T-helper 2 cell treated with Interferon-gamma antibody and Interleukin-4, amounts not matched to agents 5 μg/mL and 100 μg/mL, for 36 hours (primary cell): ENCODE data around the gene ARHGDIB.
A peak's percentile ranks its signal among the peaks of the same experiment; 100 is the strongest.

Experiments used
- DNase-seq: peaks from one replicate; pipeline ENCODE4 v3.0.0; 2021; ENCODE audit warnings: low spot score
- H3K27ac Mint-ChIP-seq: one replicate; pipeline ENCODE4 v1.8.0; 2021; ENCODE audit warnings: mild to moderate bottlenecking, mixed read lengths
- H3K27me3 Mint-ChIP-seq: one replicate; pipeline ENCODE4 v1.8.0; 2021; ENCODE audit warnings: low read depth, mixed read lengths
- H3K36me3 Mint-ChIP-seq: one replicate; pipeline ENCODE4 v1.8.0; 2021; ENCODE audit warnings: low read depth, mixed read lengths
- H3K4me1 Mint-ChIP-seq: one replicate; pipeline ENCODE4 v1.8.0; 2021; ENCODE audit warnings: low read depth, mixed read lengths
- H3K4me3 Mint-ChIP-seq: one replicate; pipeline ENCODE4 v1.8.0; 2022; ENCODE audit warnings: mild to moderate bottlenecking, moderate library complexity, mixed read lengths
- H3K9me3 Mint-ChIP-seq: one replicate; pipeline ENCODE4 v1.8.0; 2021; ENCODE audit warnings: mixed read lengths

The ARHGDIB gene

DNA sequence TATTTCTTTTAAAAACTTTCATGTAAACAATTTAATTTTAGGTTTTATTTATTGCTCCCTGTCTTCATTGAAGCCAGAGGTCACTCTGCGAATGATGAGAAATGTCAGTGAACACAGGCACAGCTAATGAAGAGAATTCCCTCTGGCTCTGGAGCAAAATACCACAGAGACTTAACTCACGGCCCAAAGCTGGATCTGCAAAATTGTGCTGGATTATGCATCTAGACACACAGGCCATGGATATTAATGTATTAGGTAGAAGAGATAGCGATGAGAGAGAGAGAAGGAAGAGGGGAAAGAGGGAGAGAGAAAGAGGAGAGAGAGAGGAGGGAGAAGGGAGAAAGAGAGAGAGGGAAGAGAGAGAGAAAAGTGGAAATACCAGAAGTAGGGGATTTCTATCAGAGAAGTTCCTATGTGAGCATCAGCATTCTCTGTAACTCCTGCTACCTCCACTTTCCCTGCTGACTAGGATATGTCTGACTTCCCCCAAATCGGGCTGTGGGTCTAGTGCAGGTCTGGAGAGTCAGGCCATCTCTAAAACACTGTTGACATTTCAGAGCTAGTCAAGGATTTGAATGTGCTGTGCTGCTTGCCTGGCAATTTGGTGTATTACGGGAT is 3.7 kb downstream of the ARHGDIB start:
- DNase-seq = no peak
- no peaks in the 10 kb centered on the region for H3K27me3 Mint-ChIP-seq
- peak overlapping the region; percentile 99 for H3K4me3 Mint-ChIP-seq
- peaks cover 40% of the 10 kb centered on the region for H3K4me1 Mint-ChIP-seq
- H3K27ac Mint-ChIP-seq = peak overlapping the region; percentile 99
- no peaks in the 10 kb centered on the region for H3K9me3 Mint-ChIP-seq
- H3K36me3 Mint-ChIP-seq = peaks cover 76% of the 10 kb centered on the region

DNA sequence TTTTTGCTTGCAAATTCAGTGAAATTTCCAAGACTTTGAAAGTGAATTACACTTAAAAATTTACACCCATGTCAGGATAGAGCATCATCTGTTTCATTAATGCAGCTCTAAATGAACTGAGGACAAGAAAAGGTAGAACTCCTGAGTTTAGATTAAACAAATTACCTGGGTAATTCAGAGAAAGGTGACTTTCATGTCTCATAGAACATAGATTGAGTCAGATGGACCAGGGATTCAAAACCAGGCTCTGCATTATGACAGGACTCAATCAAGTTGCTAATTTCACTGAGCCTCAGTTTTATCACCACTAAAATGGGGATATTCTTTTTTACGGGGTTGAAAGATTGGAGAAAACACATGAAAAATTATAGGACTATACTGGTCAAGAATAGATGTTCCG is 4.5 kb downstream of the ARHGDIB start:
- Mint-ChIP-seq H3K4me1 (peaks cover 46% of the 10 kb centered on the region), H3K36me3 (peaks cover 81% of the 10 kb centered on the region), H3K27ac (peak overlapping the region; percentile 78), H3K27me3 (no peaks in the 10 kb centered on the region), H3K4me3 (peak overlapping the region; percentile 99), H3K9me3 (no peaks in the 10 kb centered on the region)
- no peak for DNase-seq

DNA sequence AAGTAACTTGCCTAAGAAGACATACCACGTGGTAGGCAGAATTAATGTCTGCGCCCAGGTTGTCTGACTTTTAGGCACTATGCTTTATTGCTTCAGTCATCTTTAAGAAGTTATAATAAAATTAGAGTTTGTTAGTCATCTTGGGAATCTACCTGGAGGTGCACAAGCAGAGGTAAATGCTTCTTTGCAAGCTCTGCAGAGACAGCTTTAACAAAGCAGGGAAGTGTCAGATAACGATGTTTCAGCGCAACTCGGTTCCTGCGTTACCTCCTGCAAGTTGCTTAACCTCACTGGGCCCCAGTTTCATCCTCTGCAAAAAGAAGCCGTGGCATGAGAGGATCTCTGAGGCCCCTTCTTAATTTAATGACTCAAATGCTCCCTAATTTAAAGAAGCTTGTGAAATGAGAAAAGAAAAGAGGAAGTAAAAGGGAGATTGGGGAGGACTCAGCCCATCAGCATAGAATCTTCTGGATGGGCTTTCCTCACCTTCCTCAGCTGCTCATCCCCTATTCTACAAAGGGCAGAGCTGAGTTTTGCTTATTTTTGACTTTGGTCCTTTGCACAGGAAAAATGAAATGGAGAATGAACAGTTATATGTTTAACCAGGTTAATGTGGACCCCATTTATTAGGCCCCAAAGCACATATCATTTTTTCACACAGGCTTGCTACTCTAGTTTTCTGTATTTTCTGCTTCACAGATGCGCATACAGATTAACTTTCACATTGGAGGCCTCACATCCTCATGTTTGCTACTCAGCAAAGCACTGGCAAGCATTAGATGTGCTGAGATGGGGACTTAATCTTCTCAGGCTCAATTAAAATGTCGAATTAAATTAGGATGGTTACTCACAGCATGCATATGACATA is 5.1 kb downstream of the ARHGDIB start:
- H3K4me3 Mint-ChIP-seq = peak overlapping the region; percentile 99
- H3K27me3 Mint-ChIP-seq = no peaks in the 10 kb centered on the region
- peaks cover 85% of the 10 kb centered on the region for H3K36me3 Mint-ChIP-seq
- no peaks in the 10 kb centered on the region for H3K9me3 Mint-ChIP-seq
- DNase-seq = peak; percentile 33
- peaks cover 52% of the 10 kb centered on the region for H3K4me1 Mint-ChIP-seq
- peak overlapping the region; percentile 78 for H3K27ac Mint-ChIP-seq

DNA sequence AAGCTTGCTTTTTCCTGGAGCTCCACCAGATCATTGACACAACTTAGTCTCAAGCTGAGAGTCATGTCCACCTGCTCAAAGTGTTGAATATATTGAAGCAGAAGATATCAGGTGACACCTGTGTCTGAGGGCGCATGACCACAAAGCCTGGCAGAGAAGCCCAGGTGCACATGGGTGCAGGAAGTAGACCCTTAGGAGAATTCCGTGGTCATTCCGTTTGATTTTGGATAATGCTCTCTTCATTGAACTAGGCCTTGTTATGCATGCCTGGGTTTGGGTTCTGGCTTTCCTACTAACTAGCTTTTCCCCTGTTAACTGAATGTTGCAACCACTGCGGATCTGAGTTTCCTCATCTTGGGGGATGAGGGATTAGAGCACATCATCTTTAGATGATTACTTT is 7.1 kb downstream of the ARHGDIB start:
- Mint-ChIP-seq H3K9me3 (no peaks in the 10 kb centered on the region), H3K36me3 (peaks cover 81% of the 10 kb centered on the region), H3K4me1 (peaks cover 70% of the 10 kb centered on the region), H3K4me3 (peak overlapping the region; percentile 83), H3K27me3 (no peaks in the 10 kb centered on the region), H3K27ac (peak overlapping the region; percentile 90)
- DNase-seq = no peak

DNA sequence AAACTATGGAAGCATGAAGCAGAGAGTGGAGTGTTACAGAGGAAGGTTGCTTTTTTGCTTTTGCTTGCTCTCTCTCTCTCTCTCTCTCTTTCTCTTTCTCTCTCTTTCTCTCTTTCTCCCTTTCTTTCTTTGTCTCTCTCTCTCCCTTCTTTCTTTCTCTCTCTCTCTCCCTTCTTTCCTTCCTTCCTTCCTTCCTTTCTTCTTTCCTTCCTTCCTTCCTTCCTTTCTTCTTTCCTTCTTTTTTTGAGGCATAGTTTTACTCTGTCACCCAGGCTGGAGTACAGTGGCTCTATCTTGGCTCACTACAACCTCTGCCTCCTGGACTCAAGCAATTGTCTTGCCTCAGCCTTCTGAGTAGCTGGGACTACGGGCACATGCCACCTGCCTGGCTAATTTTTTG is 7.6 kb downstream of the ARHGDIB start:
- Mint-ChIP-seq H3K27me3 (no peaks in the 10 kb centered on the region), H3K27ac (peak overlapping the region; percentile 90), H3K4me1 (peaks cover 74% of the 10 kb centered on the region), H3K36me3 (peaks cover 81% of the 10 kb centered on the region), H3K9me3 (no peaks in the 10 kb centered on the region), H3K4me3 (peak overlapping the region; percentile 83)
- no peak for DNase-seq

DNA sequence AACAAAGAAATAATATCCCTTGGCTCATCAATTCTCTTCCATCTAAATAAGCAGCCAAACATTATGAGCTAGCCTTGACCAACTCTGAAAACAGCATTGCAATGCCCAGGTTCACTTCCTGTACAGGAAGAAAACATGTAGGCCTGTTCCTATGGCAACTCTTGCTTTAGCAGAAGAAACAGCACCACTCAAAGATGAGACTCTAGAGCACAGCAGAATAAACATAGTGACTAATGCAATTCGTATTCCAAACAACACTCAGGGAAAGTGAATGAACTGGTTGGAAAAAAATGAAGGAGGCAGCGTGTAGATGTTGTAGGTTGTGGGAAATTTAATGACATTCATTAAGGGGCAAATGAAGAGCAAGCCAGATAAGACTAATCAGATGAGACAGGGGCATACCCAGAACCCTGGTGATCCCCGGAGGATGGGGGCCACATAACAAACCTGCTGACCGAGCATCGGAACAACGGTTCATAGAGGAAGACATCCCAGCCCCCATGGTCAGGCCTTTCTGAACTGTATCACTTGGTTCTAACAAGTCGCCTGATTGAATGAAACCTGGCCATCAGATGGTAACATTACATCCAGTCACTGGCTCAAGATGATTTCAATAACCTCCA is 9.0 kb downstream of the ARHGDIB start:
- no peaks in the 10 kb centered on the region for H3K27me3 Mint-ChIP-seq
- H3K4me3 Mint-ChIP-seq = peak overlapping the region; percentile 83
- no peaks in the 10 kb centered on the region for H3K9me3 Mint-ChIP-seq
- peaks cover 80% of the 10 kb centered on the region for H3K36me3 Mint-ChIP-seq
- H3K4me1 Mint-ChIP-seq = peaks cover 80% of the 10 kb centered on the region
- DNase-seq = peak; percentile 54
- H3K27ac Mint-ChIP-seq = peak overlapping the region; percentile 97

DNA sequence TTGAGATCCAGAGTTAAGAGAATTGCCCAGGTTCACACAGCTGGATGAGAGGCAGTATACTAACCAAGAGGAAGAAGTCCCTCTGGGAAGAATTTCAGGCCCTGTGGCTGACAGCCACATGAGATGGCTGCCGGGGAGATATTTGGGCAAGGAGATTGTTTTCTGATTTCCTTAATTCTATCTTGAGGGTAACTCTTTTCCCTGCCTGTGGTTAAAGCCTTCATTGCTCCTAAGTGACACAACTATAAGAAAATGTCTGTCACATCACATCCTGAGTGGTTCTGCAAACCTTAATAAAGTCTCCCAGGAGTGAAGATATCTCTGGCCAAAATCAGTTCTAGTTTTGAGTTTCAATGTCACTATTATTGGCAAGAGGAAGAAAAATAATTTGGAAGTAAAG is 9.6 kb downstream of the ARHGDIB start:
- Mint-ChIP-seq H3K27me3 (no peaks in the 10 kb centered on the region), H3K9me3 (no peaks in the 10 kb centered on the region), H3K4me3 (peak overlapping the region; percentile 83), H3K27ac (peak overlapping the region; percentile 97), H3K36me3 (peaks cover 80% of the 10 kb centered on the region), H3K4me1 (peaks cover 81% of the 10 kb centered on the region)
- DNase-seq = no peak

DNA sequence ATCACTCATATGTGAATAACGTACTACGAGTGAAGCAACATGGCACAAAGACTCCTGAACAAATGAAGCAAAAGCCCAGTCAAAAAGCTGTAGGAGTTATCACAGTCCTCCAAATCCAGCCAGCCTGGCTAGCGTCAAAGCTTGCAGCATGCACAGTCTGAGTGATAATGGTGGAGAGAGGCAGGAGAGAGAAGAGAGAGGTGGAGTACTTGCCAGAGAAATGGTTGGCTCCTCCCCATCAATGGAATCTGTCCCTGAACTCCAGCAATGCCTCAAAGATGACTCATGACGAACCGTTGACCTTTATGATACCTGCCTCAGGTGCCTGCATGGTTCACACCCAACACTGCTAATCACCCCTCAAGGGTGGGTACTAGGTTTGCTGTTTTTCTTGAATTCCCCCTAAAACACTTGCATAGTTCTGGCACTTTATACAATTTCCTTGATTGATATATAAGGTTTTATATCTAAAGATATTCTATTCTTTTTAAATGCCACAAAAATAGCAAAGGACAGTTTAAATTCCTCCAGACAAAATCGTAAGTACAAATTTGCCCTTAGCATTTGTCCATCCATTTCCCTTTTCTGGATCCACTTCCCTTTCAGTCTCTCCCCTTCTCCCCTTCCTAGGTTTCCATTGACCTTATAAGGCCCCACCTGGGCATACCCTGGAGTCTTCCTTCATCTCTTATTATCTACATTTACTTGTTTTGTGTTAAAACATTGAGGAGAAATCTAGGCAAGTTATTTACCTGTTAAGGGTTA is 10.2 kb downstream of the ARHGDIB start:
- Mint-ChIP-seq H3K4me1 (peaks cover 79% of the 10 kb centered on the region), H3K36me3 (peaks cover 80% of the 10 kb centered on the region), H3K9me3 (no peaks in the 10 kb centered on the region), H3K27ac (peak overlapping the region; percentile 97), H3K27me3 (no peaks in the 10 kb centered on the region), H3K4me3 (peak overlapping the region; percentile 83)
- DNase-seq = no peak

DNA sequence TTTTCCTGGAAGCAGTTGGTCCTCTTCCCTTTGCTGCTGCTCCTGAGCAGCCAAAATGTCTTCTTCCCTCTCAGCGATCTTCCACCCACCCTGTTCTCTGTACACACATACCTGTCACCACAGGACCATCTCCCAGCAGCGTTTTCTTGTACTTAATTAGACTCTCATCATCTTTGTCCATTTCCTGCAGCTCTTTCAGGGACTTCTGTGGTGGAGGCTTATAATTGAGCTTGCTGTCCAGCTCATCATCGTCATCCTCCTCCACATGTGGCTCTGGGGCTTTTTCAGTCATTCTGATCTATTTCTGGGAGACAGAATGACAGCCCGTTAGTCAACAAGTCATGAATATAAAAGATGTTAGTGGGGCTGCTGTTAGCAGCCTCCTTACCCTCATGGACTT is 11.0 kb downstream of the ARHGDIB start:
- Mint-ChIP-seq H3K4me3 (peak overlapping the region; percentile 83), H3K27ac (peak overlapping the region; percentile 91), H3K4me1 (peaks cover 78% of the 10 kb centered on the region), H3K9me3 (no peaks in the 10 kb centered on the region), H3K36me3 (peaks cover 81% of the 10 kb centered on the region), H3K27me3 (no peaks in the 10 kb centered on the region)
- peak; percentile 61 for DNase-seq

DNA sequence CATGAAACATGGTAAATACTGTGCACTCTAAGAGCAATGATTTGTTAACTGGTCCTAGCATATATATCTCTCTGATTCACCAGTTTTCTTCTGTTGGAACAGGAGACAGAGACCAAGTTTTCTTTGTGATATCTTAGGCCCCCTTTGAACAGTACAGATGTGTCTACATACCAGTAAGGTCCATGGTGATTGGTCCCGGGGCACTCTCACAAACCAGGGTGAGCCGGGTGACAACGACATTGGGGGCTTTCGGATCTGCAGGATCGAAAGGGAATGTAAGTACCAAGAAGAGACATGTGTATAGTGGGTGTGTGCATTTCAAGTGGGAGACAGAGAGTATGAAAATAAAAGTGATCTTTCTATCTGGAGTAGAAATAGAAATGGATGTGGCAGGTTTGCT is 11.8 kb downstream of the ARHGDIB start:
- peak overlapping the region; percentile 91 for H3K27ac Mint-ChIP-seq
- peaks cover 86% of the 10 kb centered on the region for H3K36me3 Mint-ChIP-seq
- H3K4me1 Mint-ChIP-seq = peaks cover 81% of the 10 kb centered on the region
- no peaks in the 10 kb centered on the region for H3K9me3 Mint-ChIP-seq
- DNase-seq = no peak
- H3K27me3 Mint-ChIP-seq = no peaks in the 10 kb centered on the region
- H3K4me3 Mint-ChIP-seq = peak overlapping the region; percentile 83

DNA sequence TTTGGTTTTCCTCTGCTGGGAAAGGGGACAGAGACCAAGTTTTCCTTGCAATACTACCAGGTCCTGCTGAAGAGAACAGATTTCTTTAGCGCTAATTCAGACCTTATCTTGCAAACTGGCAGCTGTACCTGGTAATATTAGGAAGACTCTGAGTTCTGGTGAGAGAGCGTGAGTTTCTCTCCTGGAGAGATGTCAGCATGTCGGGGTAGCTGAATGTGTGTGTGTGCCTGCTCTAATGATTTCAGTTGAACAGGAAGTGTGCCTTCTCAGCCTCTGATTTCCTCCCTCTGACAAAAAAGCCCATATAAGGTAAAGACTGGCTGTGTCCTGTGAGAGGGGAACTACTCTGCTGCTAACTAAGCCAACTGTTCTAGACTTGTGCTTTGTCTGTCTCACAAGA is 12.7 kb downstream of the ARHGDIB start:
- peaks cover 83% of the 10 kb centered on the region for H3K36me3 Mint-ChIP-seq
- H3K9me3 Mint-ChIP-seq = no peaks in the 10 kb centered on the region
- peak overlapping the region; percentile 83 for H3K4me3 Mint-ChIP-seq
- peak overlapping the region; percentile 91 for H3K27ac Mint-ChIP-seq
- H3K4me1 Mint-ChIP-seq = peaks cover 71% of the 10 kb centered on the region
- H3K27me3 Mint-ChIP-seq = no peaks in the 10 kb centered on the region
- peak; percentile 62 for DNase-seq

DNA sequence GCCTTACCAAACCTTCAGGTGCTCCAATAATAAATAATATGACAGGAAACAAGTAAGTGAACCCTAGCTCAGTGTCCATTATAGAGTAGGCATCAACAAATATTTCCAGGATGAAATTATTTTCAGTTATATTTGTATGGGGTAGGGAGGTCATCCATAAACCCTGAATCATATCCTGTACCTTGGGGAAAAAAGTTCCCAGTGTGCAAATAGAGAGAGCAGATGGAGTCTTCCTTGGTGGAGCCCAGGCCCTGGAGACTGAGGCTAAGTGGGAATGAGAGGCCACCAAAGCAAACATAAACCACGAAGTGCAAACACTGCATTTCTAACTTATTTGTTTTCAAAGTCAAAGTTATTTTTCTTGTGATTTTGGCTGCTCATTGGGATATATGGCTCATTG is 14.5 kb downstream of the ARHGDIB start:
- peaks cover 64% of the 10 kb centered on the region for H3K4me1 Mint-ChIP-seq
- no peaks in the 10 kb centered on the region for H3K27me3 Mint-ChIP-seq
- H3K27ac Mint-ChIP-seq = peak overlapping the region; percentile 83
- peak overlapping the region; percentile 83 for H3K4me3 Mint-ChIP-seq
- no peak for DNase-seq
- no peaks in the 10 kb centered on the region for H3K9me3 Mint-ChIP-seq
- H3K36me3 Mint-ChIP-seq = peaks cover 86% of the 10 kb centered on the region

DNA sequence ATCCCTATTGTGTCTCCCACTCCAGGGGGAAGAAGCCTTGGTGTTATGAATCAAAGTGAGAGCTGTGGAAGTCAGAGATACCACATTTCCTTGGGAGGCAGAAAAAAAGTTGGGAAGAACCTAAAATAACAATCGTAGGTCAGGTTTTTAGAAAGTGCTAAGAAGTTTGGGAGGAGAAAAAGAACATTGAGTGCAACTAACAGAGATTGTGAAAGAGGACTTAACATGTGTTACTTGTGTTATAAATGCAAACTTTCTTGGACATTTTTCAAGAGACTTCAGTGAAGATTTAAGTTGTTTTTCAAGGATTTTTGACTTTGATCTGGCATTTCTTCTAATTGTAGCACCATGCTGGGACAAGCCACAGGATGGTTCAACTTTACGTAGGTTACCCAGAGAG is 15.2 kb downstream of the ARHGDIB start:
- Mint-ChIP-seq H3K27ac (peak overlapping the region; percentile 62), H3K9me3 (no peaks in the 10 kb centered on the region), H3K4me1 (peaks cover 58% of the 10 kb centered on the region), H3K27me3 (no peaks in the 10 kb centered on the region), H3K4me3 (peak overlapping the region; percentile 32), H3K36me3 (peaks cover 87% of the 10 kb centered on the region)
- DNase-seq = no peak
